NCI-H345 (cell line): ENCODE data around the gene MYO5A.

Experiments used
- DNase-seq: peaks from one replicate; lab custom pipeline; 2025; lab: John Stamatoyannopoulos, UW

Gene MYO5A

DNA sequence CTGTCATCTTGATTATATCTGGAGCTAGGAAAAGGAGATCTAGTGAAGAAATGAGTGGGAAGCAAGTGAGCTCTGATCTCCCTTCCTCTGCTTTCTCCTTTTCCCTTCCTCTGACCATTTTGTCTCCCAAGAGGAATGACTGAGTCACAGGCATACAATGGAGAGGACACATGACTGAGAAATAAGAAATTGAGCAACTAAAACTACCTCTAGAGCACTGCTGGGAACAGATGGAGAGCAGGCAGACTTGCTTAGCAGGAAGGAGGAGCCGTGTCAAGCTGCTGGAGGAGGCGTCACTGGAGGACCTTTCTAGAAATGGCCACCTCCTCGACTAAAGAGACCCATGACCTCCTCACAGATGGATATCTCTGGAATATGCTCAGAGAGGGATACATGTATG, 166.2 kb downstream of the MYO5A start:
- DNase-seq = no peak

DNA sequence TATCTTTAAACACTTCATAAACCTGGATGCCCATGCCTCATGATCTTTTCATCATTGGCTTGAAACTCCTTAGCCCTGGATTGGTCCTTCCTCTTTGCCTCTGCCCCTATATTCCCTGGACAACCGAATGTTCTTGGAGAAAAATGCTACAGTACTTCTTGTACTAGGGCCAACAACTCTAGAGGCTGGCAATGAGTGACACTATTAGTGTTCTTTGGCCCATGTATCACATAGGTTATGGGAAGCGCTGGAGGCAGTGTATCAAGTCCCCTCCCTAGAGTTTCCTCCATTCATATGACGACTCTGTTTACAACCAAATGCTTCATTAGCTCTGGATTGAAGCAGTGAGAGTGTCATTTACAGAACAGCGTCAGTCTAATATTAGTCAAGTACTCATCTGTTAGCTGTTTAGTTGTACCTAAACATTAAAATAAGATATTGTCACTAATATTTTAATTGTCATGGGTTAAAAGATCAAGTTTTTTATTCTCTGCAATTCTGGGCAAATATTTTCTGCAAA, 166.6 kb downstream of the MYO5A start:
- DNase-seq = no peak

DNA sequence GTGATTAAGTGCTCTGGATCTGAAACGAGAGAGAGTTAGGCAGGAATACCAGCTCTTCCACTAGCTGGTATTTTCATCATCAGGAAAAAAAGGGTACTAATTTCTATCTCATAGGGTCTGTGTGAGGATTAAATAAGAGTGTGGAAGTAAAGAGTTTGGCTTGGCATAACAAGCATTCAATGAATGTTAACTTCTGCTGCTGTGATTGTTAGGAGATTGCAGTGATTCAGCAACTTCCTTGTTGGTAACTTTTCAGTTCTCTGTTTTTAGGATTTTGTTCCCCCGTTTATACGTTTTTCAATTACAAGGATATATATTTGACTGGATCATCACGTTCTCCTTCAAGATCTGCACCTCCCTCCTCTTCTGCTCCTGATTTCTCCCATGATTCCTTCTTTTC, 167.2 kb downstream of the MYO5A start:
- no peak for DNase-seq

DNA sequence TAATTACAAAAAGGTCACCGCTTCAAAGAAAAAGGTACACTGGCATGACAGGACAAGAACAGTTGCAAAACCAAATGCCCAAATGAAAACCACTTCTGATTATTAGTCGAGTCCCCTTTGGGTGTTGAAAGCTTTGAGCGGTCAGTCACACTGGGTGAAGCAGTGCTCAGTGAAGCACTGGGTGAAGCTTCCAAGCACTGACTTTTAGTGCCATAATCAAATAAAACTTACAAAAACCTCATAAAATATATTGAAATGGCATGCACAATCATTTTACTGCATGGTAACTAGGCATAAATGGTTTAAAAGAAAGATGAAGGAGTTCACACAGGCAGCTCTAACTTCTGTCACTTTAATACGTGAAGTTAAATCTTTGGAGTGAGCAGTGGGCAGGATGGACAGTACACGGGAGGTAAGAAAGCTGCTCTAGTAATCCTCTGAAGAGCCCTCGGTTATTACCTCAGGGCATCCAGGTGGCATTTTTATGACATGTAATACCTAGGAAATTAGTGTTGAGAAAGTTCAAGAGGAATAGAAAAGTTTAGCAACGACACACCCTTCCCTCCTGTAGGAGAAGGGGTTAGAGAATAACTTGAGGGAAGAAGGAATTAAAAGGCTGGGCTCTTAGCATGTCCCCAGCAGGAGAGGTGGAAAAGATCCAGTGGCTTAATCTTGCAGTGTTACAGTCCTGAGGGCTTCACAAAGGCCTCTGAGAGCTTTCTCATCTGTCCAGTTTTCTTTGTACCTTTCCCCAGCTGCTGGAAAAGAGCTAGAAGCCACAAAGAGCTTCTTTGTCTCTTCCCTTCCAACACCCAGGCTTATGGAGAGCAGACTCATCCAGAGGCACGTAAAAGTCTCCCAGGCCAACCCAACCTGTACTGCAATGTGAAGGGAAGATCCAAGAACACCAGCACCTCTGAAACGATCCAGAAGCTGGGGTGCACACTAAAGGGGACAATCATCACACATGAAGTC, 168.2 kb downstream of the MYO5A start:
- no peak for DNase-seq

DNA sequence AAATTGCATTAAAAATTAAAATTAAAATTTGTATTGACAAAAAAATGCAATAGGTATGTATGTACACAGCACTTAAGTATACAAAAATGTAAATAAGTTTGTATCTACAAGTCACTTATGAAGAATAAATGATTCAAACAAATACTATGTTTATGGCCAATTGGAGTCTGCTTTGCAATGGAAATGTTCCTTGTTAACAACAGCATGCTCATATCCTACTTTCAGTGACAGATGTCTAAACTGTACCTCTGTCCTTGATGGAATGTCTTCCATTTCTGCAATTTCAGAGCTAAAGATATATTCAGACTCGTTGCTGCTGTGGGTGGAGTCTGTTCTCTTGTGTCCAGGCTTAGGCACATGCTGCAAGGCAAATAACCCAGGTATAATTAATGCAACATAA, 169.0 kb downstream of the MYO5A start:
- no peak for DNase-seq

DNA sequence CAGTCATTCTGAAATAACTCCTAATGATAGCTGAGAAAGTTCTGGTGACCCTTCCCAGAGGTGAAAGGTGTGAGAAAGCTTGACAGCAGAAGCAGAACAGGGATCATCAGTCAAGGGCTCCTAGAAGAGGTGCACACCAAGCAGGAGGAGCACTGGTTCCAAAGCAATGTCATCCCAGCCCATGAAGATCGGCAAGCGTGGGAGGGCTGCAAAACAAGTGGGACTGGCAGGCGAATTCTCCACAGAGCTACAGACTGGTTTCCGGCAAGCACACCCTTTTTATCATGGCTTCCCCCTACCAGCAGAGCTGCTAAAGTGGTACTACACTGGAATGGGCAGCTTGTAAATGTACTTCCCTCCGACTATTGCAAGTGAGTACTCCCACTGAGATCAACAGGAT, 170.7 kb downstream of the MYO5A start:
- DNase-seq = no peak

DNA sequence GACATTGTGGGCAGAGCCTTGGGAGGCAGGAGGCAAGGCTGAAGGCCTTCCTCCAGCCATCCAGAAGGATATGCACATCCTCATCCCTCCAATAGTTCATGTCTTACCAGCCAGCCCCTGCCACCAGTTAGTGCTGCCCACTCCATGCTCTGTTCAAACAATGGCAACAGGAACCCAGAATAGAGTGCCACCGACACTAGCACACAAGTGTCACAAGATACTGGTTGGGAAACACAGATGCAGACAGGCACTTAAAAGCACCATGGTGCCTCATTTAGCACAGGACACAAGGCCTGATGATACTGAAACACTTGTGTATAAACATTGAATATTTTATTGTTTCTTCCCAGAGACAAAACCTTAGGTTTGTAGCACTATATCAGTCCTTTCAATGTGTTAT, 176.6 kb downstream of the MYO5A start:
- no peak for DNase-seq

DNA sequence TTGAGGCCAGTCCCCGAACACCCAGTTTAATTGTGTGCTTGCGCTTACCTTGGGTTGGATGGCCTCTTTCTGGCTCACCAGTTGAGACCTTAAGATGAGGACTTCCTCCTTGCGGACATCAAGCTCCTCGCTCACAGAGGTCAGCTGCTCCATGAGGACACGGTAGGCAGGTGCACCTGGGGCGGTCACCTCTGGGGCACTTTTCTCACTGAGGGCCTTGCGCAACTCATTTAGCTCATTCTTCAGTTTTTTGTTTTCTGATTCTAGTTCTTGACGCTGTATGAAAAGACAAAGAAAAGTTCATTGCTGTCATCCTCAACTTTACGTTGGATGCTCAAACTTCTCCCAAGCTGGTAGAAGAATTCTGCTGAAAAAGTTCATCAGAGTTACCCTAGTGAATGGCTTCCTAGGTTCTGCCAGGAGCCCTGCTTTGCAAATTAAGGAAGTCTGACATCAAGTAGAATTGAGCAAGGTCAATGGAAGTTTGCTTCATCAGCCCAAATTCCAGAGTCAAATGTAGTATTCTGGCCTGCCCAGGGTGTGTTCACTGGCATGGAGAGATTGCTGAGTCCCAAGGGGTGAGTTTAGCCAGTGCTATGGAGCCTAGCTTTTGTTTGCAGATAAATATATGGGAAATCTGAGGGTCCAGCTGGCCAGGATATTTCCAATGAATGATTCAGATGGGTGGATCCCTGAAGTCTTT, 177.3 kb downstream of the MYO5A start:
- DNase-seq = no peak

DNA sequence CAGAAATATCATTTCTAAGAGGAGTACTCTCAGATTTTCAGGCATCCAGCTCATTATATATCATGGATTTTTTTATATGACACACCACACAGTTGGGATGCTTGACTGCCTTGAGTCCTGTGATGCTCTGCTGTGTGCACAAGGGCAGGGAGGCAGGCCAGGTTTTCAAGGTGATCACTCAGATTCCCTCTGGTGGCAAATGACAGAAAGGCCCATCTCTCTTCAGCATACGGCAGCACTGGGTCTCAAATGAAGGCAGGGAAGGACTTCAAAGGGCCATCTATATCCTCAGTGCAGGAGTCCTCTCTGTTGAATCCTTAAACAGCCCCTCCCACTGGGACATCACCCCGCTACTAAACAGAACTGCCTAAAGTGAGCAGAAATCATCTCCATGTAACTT, 178.3 kb downstream of the MYO5A start:
- DNase-seq = no peak

DNA sequence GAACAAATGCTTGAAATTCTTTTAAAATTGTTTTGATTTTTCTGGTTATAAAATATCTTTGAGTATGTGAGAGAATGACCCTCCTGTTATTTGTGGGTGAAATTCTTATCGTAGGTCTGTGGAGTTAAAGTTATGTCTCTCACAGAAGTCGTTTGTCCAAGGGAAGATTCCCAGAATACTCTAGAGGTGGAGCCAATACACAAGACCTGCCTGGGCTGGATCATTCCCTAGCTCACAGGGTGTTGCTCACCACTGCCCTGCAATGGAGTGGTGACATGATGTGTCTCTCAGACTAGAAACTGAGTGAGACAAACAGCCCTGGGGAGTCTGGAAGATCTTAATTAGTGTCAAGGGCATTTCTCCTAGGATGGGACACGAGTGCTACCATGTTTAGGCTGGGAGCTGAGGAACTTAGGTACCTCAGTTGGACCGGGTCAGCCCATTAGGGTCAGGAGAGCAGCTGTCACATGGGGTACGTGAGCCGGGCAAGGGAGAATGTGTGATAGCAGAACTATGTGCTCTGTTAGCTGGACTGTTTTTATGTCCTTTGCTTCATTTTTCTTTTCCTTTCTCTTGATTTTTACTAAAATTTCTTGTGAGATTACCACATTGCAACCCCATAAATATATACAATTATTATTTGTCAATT, 179.5 kb downstream of the MYO5A start:
- DNase-seq = no peak

DNA sequence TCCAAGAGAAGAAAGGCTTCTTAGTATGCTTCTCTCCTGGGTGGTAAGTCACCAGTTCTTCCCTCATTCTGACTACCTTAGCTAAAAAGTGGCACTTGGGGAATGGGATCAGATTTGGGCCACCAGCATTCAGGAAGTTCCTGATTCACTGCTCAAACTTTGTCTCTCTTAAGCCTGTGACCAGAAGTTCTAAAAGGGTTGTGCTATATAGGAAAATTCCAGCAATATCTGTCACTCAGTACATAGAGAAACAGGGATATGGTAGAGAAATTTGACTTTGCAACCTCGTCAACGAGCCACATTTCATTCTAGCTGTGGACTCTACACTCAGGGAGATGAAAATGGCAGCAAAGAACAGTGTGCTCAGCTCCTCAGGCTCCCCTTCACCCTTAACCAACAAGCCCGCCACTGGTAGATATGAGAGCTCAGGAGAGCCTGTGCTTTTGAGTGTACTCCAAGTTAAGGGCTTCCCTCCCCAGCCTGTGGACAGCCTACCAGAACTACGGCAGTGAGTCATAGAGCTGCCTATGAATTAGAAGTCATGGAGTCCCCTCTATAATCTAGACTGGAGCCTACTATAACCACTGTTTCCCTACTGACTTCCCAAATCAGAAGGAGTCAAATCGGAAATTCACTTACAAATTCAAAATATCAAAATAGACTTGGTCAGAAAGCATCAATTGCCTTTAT, 180.5 kb downstream of the MYO5A start:
- DNase-seq = no peak

DNA sequence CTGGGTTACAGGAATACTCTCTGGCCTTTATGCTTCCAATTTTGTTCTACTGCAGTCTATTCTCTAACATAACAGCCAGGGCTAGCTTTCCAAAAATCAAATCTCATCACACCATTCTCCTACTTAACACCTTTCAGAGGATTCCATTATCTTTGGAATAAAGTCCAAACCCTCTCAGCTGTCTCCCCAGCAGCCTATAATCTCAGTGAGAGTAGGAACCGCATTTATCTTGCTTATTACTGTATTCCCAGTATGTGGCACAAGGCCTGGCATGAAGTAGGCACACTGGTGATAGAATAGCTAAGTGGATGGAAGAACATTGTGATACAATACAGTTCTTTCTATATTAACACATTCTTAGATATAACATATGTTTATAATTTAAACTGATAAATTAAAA, 184.1 kb downstream of the MYO5A start:
- no peak for DNase-seq

DNA sequence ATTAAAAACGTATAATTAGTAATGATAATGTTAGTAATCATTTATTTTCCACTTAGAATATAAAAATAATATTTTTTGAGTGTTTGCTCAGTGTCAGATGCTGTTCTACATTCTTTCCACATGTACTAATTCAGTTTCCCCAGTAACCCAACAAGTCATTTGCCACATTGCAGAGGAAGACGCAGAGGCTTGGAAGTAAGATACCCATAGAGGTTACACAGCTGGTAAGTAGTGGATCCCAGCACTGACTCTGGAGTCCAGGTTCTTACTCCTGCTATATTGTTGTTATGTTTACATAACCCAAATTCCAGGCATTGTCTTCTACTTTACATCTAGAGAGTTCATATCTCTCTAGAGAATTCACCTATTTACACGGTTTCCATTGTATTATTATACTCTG, 184.8 kb downstream of the MYO5A start:
- no peak for DNase-seq

DNA sequence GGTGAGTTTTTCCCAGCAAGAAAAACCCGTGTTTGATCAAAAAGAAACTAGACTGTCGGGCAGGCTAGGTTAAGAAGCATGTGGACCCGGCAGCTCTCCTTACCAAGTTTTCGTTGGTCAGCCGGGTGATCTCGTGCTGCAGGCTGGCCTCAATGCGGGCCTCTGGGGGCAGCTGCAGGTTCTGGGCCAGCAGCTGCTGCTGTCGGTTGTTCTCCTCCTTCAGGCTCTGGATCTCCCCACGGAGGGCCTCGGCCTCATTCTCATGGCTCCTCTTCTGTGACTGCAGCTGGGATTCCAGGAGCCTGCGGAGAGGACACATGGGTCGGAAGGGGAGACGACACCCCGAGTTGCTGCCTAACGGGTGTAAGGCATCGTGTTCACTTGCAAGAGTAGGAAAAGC, 188.6 kb downstream of the MYO5A start:
- no peak for DNase-seq

DNA sequence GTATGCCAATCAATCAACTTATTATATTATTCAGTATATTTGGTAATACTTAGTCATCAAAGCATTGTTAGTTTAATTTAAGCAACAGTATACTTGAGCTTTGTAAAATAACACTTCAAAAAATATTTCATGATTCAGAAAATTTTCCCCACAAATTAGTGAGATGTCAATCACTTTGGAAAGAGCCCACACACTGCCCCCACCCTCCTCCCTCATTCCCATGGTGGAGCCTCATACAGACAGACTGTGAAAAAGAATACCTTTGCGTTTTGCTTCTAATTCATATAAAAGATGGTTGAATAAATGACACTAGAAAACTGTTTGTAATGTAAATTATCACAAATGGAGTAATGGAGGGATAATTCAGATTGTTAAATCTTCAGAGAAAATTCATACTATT, 189.8 kb downstream of the MYO5A start:
- no peak for DNase-seq

DNA sequence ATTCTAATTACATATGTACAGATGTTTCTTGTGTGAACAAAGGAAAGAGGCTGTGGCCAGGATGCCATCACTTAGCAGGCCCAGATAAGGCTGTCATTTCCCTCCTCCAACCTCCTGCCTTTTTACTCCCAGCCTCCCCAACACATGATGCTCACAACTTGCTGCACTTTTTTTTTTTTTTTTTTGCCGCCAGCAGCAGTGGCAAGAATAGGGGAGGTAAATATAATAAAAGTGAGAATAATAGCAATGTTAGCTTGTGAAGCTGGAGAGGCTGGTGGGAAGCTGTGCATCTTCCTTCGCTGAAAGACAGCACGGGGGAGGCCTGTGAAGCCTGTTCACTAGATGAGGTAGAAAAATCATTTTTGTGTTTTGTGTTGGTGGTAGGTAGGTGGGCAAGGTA, 190.6 kb downstream of the MYO5A start:
- DNase-seq = no peak

DNA sequence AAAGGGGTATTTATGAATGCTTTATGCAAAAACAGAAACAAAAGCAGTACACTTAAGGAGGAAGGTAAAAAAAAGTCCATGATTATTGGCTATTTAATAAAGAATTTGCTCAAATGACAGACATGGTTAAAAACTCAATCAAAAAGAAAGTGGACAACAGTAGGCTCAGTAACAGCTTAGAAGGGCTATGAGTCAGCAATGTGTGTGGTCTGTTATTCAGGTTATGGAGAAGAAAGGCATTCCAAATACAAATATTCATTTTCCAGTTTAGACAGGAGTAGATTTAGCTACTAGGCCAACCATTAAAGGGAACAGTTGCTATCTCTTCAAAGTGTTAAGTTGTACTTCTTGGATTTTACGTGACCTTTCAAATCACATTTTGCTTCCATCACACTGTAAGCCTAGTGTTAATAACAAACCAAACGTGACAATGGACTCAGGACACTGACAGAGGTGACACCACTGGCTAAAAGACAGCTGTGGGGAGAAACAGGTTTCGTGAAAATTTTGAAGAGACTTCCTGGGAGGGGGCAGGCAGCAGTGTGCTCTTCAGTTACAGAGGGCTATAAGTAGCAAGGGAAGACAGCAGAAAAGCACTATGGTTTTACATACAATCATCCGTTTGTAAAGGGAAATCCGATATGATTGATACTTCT, 191.4 kb downstream of the MYO5A start:
- no peak for DNase-seq

DNA sequence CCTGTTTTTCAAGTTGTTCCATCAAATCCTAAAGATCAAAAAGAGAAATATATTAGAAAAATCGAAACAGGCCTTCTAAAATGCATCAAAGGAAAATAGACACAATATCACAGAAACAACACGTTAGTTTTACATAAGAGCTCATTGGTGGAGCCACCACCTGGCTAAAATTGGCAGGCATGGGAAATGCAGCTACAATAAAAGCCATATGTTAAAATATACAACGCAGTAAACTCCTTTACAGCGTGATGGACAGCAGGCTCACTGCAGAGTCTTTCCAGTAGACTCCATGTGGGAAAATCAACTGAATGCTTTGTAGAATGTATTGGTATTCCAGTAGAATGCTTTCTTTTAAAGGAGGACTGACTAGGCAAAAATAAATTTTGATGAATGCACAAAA, 192.2 kb downstream of the MYO5A start:
- no peak for DNase-seq

DNA sequence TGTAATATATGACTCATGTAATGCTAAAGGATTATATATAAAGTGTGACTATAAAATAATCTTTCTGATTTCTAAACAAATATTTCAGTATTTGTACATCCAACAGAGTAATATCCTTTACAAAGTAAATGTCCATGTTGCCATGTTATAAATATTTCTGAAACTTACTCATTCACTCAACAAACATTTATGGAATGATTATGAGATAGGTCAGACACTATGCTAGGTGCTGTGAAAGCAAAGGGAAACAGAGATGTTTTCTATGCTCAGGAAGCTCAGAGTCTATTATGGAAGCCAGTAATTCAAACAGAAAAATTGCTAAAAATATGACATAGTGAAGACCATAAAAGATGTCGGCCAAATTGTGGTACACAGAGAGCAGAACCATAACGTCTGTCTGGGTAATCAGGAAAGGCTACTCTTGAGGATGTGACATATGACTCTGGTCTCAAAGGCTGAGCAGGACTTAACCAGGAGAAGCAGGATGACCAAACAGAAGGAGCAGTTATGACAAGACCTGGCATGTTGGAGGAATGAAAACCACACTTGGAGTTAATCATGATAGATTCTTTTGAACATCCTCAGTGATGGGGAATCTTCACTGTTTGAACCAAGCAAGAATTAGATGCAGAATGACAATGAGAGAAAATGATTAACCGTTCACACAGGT, 194.1 kb downstream of the MYO5A start:
- DNase-seq = no peak

DNA sequence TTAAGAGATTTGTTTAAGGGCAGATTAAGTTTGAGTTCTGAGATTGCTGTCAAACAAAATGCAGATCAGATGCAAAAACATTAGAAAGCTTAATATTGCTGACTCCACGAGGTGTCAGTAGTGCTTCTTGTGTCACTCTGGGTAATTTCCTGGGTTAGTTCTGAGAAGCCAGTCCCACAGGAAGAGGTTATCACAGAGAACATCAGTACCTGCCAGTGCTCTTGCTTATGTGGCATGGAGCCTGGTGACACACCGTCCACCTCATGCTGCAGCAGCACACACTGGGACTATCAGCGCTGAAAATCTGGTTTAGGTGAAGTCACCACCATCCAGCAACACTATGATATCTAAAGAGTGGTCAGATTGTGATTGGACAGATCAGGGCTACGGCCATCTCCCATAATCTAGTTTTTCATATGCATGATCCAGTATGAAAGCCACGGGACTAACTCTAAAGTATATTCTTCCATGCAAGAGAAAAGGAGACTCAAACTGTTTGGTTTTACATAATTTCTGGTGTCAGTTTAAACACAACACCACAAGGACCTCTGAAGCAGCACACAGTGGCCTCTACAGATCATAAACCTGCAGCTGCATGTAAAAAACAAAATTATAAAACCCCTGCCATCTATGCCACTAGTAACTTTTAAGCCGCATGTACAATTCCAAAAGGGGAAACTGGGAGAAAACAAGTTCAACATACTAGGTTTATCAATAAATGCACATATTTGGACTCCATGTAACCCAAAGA, 197.0 kb downstream of the MYO5A start:
- DNase-seq = no peak
